Sigmoid colon (tissue), 4 donors: Measurements from ENCODE around the gene DMRT2.

Source experiments
- EP300 ChIP-seq, 4 donors: sonication (generic); formaldehyde crosslinking; IDR thresholded peaks; one replicate each; pipeline ENCODE4 v1.6.1; 2017; ENCODE audit warnings: antibody characterized with exemption in 4 of 4
- POLR2A ChIP-seq, 2 donors: fragments of 450-650 bp; IDR thresholded peaks; one replicate each; pipeline ENCODE4 v1.6.1; 2016; ENCODE audit warnings: antibody characterized with exemption in 2 of 2, mild to moderate bottlenecking in 2 of 2, moderate library complexity in 2 of 2
- POLR2AphosphoS5 ChIP-seq, 4 donors: sonication (generic); formaldehyde crosslinking; IDR thresholded peaks; one replicate each; pipeline ENCODE4 v1.6.1; 2017; ENCODE audit warnings: antibody characterized with exemption in 4 of 4
- TF ChIP-seq, protein P1 (sequence below), 4 experiments: fragments of 450-650 bp in 3 of 4; fragments of 200-600 bp in 1 of 4; IDR thresholded peaks; one replicate each; pipeline ENCODE4 v1.5.1; 2016 to 2019; ENCODE audit warnings: antibody characterized with exemption in 4 of 4, mild to moderate bottlenecking in 3 of 4, moderate library complexity in 2 of 4

DNA sequence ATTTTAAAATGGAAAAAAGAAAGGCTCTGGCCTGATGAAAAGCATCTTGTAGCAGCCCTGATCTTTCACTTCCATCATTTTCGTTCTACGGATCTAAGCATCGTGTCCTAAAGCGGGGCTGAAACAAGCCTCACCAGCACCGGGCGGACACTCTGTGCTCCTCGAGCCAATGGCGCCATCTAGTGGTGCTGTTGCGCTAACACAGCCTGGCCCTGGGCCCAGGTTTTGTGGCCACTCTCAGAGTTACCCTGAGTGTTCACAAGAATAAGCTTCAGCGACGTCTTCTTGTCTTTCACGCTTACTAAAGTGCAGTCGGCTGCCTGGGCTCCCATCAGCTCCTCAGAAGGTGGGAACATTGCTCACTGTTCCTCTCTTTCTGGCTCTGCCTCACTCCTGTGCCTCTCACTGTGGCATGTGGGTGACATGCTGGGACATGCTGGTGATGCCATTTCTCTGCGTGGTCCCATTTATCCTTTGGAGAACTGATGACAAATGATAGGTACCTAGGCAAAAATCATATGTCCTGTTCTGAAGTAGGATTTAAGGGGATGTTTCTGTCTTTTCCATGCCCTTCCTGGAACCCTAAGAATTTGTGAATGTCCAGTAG lies 41.0 kb upstream of the DMRT2 start:
- TF ChIP-seq, protein P1, sequence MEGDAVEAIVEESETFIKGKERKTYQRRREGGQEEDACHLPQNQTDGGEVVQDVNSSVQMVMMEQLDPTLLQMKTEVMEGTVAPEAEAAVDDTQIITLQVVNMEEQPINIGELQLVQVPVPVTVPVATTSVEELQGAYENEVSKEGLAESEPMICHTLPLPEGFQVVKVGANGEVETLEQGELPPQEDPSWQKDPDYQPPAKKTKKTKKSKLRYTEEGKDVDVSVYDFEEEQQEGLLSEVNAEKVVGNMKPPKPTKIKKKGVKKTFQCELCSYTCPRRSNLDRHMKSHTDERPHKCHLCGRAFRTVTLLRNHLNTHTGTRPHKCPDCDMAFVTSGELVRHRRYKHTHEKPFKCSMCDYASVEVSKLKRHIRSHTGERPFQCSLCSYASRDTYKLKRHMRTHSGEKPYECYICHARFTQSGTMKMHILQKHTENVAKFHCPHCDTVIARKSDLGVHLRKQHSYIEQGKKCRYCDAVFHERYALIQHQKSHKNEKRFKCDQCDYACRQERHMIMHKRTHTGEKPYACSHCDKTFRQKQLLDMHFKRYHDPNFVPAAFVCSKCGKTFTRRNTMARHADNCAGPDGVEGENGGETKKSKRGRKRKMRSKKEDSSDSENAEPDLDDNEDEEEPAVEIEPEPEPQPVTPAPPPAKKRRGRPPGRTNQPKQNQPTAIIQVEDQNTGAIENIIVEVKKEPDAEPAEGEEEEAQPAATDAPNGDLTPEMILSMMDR (IDR thresholded peaks at IDR 0.05): peak; percentile 69 to 96 (median 86)
- TF ChIP-seq POLR2AphosphoS5 (IDR thresholded peaks at IDR 0.05) (peak in 2 of 4 donors; percentile 52 to 65), POLR2A (IDR thresholded peaks at IDR 0.05) (no peak), EP300 (IDR thresholded peaks at IDR 0.05) (no peak)
